Loucy (cell line): Measurements from ENCODE around the gene ZDHHC8.

Experiments
- H2AFZ ChIP-seq: fragments of 200-600 bp; sonication (generic); 2 replicates; pipeline ENCODE4 v1.6.0; 2016; ENCODE audit warnings: antibody characterized with exemption, mild to moderate bottlenecking, low read length, moderate library complexity
- H3F3A ChIP-seq: fragments of 200-600 bp; 2 replicates; pipeline ENCODE4 v1.6.0; 2016; ENCODE audit warnings: antibody characterized with exemption, low read depth, mild to moderate bottlenecking
- H3K27me3 ChIP-seq: fragments of 200-600 bp; sonication (generic); 2 replicates; pipeline ENCODE4 v1.6.1; 2014; ENCODE audit warnings: low read length, mild to moderate bottlenecking; ENCODE audit not compliant: insufficient read depth, poor library complexity, severe bottlenecking
- H3K36me3 ChIP-seq: fragments of 200-600 bp; sonication (generic); 2 replicates; pipeline ENCODE4 v1.6.1; 2016; ENCODE audit warnings: low read length; ENCODE audit not compliant: insufficient read depth
- H3K4me1 ChIP-seq: fragments of 200-600 bp; sonication (generic); 2 replicates; pipeline ENCODE4 v1.5.1; 2014; ENCODE audit warnings: low read length, mild to moderate bottlenecking; ENCODE audit not compliant: insufficient read depth, poor library complexity, severe bottlenecking
- H3K4me2 ChIP-seq: fragments of 200-600 bp; sonication (generic); 2 replicates; pipeline ENCODE4 v1.6.0; 2014; ENCODE audit warnings: antibody characterized with exemption, low read length, low read depth, mild to moderate bottlenecking; ENCODE audit not compliant: poor library complexity, severe bottlenecking
- H3K4me3 ChIP-seq: fragments of 200-600 bp; sonication (generic); 2 replicates; pipeline ENCODE4 v1.5.1; 2014; ENCODE audit warnings: low read length, mild to moderate bottlenecking, mixed read lengths; ENCODE audit not compliant: poor library complexity, severe bottlenecking
- H3K79me2 ChIP-seq: fragments of 200-600 bp; sonication (generic); 2 replicates; pipeline ENCODE4 v1.6.1; 2014; ENCODE audit warnings: low read length; ENCODE audit not compliant: insufficient read depth
- H3K9ac ChIP-seq: fragments of 200-600 bp; sonication (generic); 2 replicates; pipeline ENCODE4 v1.6.0; 2014; ENCODE audit warnings: mild to moderate bottlenecking, low read depth, low read length, moderate library complexity; ENCODE audit not compliant: poor library complexity, severe bottlenecking
- H3K9me2 ChIP-seq: fragments of 200-600 bp; sonication (generic); replicated peaks from 2 replicates; pipeline ENCODE4 v1.6.1; 2016; ENCODE audit warnings: low read depth, low read length, mixed read lengths
- H3K9me3 ChIP-seq: fragments of 200-600 bp; sonication (generic); 2 replicates; pipeline ENCODE4 v1.6.1; 2014; ENCODE audit warnings: mild to moderate bottlenecking, antibody characterized with exemption, low read length, low read depth; ENCODE audit not compliant: insufficient read depth
- H4K20me1 ChIP-seq: fragments of 200-600 bp; sonication (generic); 2 replicates; pipeline ENCODE4 v1.6.0; 2014; ENCODE audit warnings: antibody characterized with exemption, low read length, mild to moderate bottlenecking; ENCODE audit not compliant: insufficient read depth, poor library complexity, severe bottlenecking
- CTCF ChIP-seq: fragments of 200-600 bp; sonication (generic); conservative IDR thresholded peaks from 2 replicates; pipeline ENCODE4 v1.5.1; 2014; ENCODE audit warnings: mild to moderate bottlenecking, antibody characterized with exemption, low read length
- EZH2phosphoT487 ChIP-seq: fragments of 200-600 bp; IDR thresholded peaks from 2 replicates; pipeline ENCODE4 v1.6.1; 2018; ENCODE audit warnings: antibody characterized with exemption, mild to moderate bottlenecking, moderate library complexity, borderline replicate concordance

ZDHHC8 gene

DNA sequence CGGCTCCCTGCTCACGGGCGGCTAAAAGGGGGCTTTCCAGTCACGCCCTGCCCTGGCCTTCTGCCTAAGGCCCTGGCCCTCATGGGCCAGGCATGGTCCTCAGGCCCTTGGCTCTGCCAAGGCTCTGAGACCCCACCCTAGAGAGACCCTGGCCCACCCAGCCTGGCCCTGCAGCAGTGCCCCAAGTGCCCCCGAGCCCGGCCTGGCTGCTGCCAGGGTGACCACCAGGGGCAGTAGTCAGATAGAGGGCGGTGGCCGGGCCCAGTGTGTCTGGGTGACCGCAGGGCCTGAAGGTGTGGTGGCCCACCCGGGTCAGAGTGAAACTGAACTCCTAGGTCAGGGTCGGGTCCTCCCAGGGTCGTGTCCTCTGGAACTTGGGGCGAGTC lies 48.6 kb downstream of the ZDHHC8 start:
- Histone ChIP-seq H3K9ac (no peak overlapping the region), H3K36me3 (no peaks in the 10 kb centered on the region), H3K4me3 (no peak overlapping the region), H3K27me3 (no peaks in the 10 kb centered on the region), H3K79me2 (no peaks in the 10 kb centered on the region), H2AFZ (no peak overlapping the region), H3K9me2 (no peaks in the 10 kb centered on the region), H3F3A (no peaks in the 10 kb centered on the region), H3K9me3 (no peaks in the 10 kb centered on the region), H4K20me1 (no peaks in the 10 kb centered on the region), H3K4me1 (peaks cover 2% of the 10 kb centered on the region), H3K4me2 (no peak overlapping the region)
- TF ChIP-seq EZH2phosphoT487 (no peak), CTCF (peak; percentile 44)

DNA sequence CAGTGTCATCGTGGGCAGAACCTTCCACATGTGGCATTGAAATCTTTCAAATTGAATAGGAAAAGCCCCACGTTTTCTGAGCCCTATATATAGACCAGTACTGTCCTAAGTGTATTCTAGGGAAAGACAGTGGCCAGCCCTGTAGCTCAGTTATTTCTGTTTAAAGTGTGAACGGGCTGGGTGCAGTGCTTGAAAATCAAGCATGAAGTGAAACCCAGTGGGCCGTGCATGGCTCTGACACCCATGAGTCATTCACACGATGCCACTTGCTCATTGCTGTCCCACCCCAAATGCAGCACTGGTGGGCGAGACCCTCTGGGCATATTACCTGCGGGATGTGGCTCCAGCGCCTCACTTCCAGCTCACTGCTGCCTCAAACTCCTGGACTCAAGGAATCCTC lies 49.0 kb downstream of the ZDHHC8 start:
- no peak overlapping the region for H3K4me2 ChIP-seq
- H3K4me3 ChIP-seq: no peak overlapping the region

GRCh38 chr22:20181194-20181883 lies 49.7 kb downstream of the ZDHHC8 start:
- Histone ChIP-seq H2AFZ (no peak overlapping the region), H3K79me2 (no peaks in the 10 kb centered on the region), H3K4me2 (no peak overlapping the region), H3K4me1 (no peaks in the 10 kb centered on the region), H3K9me2 (no peaks in the 10 kb centered on the region), H4K20me1 (no peaks in the 10 kb centered on the region), H3K27me3 (no peaks in the 10 kb centered on the region), H3K36me3 (no peaks in the 10 kb centered on the region), H3F3A (no peaks in the 10 kb centered on the region), H3K4me3 (no peak overlapping the region), H3K9ac (no peak overlapping the region), H3K9me3 (no peaks in the 10 kb centered on the region)
- TF ChIP-seq EZH2phosphoT487 (no peak), CTCF (no peak)

More for the DNA sequence above, 49.0 kb downstream of the ZDHHC8 start:
- H3F3A ChIP-seq: no peaks in the 10 kb centered on the region
- no peaks in the 10 kb centered on the region for H4K20me1 ChIP-seq
- no peaks in the 10 kb centered on the region for H3K9me2 ChIP-seq
- no peaks in the 10 kb centered on the region for H3K9me3 ChIP-seq
- no peaks in the 10 kb centered on the region for H3K4me1 ChIP-seq
- no peaks in the 10 kb centered on the region for H3K27me3 ChIP-seq
- no peak overlapping the region for H3K9ac ChIP-seq
- TF ChIP-seq EZH2phosphoT487: no peak
- TF ChIP-seq CTCF: no peak
- H3K36me3 ChIP-seq: no peaks in the 10 kb centered on the region
- no peak overlapping the region for H2AFZ ChIP-seq
- no peaks in the 10 kb centered on the region for H3K79me2 ChIP-seq
